GM12873 (cell line): ENCODE measurements around the gene UBE3D.

Experiments used
- TF ChIP-seq, protein P1 (sequence below): IDR thresholded peaks from 2 replicates; pipeline ENCODE4 v1.5.1; 2012; ENCODE audit warnings: low read depth, mild to moderate bottlenecking, moderate library complexity, low read length, control low read depth; ENCODE audit not compliant: insufficient read depth; ENCODE audit errors: missing control alignments

Gene UBE3D

DNA sequence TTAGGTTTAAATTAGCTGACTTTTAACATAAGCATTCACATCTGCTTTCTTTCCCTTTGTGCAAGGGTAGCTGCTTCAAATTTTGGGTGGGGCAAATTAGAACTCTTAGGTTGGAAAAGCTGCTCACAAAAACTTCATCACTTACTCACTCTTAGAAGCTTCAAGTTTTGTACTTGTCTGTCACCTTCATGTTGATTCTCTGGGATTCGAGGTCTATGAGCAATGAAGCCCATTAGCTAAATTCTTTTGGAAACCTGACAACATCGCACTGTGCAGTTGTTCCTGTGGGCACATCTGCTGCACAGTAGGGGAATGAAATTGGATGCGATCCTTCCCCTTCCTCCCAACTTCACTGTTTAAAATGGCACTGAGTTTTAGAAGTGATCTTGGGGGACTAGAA lies 156.1 kb downstream of the UBE3D start:
- TF ChIP-seq, protein P1, sequence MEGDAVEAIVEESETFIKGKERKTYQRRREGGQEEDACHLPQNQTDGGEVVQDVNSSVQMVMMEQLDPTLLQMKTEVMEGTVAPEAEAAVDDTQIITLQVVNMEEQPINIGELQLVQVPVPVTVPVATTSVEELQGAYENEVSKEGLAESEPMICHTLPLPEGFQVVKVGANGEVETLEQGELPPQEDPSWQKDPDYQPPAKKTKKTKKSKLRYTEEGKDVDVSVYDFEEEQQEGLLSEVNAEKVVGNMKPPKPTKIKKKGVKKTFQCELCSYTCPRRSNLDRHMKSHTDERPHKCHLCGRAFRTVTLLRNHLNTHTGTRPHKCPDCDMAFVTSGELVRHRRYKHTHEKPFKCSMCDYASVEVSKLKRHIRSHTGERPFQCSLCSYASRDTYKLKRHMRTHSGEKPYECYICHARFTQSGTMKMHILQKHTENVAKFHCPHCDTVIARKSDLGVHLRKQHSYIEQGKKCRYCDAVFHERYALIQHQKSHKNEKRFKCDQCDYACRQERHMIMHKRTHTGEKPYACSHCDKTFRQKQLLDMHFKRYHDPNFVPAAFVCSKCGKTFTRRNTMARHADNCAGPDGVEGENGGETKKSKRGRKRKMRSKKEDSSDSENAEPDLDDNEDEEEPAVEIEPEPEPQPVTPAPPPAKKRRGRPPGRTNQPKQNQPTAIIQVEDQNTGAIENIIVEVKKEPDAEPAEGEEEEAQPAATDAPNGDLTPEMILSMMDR: no peak

DNA sequence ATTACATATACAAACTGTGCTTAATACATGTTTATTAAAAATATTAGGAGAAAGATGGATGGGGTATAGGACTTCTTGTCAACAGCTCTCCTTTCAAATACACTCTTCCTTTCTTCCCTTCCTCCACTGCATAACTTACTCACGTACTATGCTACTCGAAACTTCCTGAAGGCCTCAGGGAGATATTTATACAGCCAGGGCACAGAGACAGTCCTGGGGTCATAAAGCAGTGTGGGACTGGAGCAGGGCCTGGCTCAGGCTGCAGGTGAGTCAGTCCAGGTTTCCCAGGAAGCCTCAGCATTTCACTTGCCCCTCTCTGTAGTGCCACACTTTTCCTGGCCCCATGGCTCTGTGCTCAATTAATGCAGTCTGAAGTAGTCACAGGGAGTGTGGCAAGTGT lies 157.0 kb downstream of the UBE3D start:
- TF ChIP-seq, protein P1: no peak

DNA sequence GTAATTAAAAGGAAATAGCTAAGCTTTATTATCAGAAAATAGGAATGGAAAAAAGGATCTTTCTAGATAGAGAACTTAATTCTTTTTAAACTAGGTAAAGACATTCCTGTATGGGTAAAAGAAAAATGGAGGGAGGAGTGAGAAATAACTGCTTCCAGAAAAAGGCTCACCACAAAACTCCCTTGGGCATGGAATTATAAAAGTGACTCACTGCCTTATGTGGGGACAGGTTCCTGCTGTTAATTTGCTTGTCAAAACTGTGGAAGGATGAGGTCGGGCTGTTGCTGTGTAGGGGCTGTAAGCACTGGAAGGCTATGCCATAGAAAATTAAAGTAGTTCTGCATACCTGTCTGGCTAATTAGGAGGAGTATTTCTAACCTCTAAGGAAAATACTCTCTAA lies 158.7 kb downstream of the UBE3D start:
- TF ChIP-seq, protein P1: no peak

DNA sequence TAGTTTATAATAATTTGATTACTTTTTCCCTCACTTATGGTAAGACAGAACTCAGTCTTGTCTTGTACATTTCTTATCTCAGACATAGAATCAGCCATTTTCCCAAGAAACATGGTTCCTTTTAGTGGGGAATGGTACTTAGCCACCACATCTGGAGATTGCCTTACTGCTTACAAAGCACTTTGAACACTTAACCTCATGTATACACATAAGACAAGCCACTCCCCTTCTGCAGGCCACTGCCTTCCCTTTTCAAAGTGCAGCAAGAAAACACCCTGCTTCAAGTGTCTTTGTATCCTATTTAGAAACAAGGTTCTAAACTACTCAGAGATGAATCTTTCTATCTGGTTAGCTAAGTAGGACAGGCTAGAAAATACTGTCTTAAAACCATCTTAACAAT lies 159.2 kb downstream of the UBE3D start:
- TF ChIP-seq, protein P1: no peak

DNA sequence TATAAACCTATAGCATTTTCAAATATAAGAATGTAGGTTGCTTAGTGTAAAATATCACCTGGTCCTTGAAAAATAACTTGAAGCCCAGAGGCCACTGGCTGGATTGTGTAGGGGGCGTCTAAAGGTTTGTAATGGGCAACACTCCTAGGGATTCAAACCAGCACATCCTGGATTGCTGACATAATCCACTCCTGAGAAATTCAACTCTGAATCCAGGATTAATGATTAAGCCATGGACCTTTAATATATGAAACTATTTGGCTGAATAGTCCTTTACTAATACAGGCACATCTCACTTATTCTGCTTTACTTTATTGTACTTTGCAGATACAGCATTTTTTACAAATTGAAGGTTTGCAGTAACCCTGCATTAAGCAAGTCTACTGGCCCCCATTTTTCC lies 160.8 kb downstream of the UBE3D start:
- TF ChIP-seq, protein P1: no peak

DNA sequence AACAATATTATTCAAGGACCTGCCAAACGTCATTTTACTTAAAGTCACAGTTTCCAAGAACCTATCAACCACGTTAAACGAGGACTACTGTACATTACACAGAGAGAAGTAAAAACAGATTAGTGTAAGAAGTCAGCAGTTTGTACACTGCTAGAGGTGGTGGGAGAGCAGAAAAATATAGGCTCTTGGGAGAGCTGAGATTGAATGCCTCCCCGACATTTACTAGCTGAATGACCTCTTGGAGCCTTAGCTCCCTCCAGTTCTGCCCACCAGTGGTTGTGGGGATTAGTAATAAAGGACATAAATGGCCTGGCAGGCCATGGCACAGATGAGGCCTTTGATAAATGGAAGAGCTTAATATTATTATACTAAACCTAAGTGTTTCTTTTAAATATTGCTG lies 161.4 kb downstream of the UBE3D start:
- TF ChIP-seq, protein P1: no peak

DNA sequence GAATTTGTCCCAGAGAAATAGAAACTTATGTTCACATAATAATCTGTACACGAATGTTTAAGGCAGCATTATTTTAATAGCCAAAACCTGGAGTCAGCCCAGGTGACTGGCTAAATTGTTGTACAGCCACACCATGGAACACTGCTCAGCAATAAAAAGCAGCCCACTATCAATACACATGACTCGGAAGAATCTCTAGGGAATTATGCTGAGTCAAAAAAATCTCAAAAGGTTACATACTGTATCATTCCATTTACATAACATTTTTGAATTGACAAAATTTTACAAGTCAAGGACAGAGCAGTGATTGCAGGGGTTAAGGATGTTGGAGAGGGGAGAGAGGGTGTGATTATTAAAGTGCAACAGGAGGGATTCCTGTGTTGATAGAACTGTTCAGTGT lies 163.4 kb downstream of the UBE3D start:
- TF ChIP-seq, protein P1: no peak
